BLaER1 (cell line): ENCODE results near the gene UCN2.

Source experiments
- H3K27ac ChIP-seq: shearing (Covaris generic); formaldehyde crosslinking; 2 replicates; pipeline ENCODE4 v1.8.1; 2022
- H3K27me3 ChIP-seq: shearing (Covaris generic); formaldehyde crosslinking; 2 replicates; pipeline ENCODE4 v1.8.1; 2022
- H3K36me3 ChIP-seq: shearing (Covaris generic); formaldehyde crosslinking; 2 replicates; pipeline ENCODE4 v1.8.1; 2022
- H3K4me1 ChIP-seq: shearing (Covaris generic); formaldehyde crosslinking; 2 replicates; pipeline ENCODE4 v1.8.1; 2022
- H3K4me2 ChIP-seq: shearing (Covaris generic); formaldehyde crosslinking; 2 replicates; pipeline ENCODE4 v1.8.1; 2022
- H3K4me3 ChIP-seq: shearing (Covaris generic); formaldehyde crosslinking; 2 replicates; pipeline ENCODE4 v1.8.1; 2022
- H3K9ac ChIP-seq: shearing (Covaris generic); formaldehyde crosslinking; 2 replicates; pipeline ENCODE4 v1.8.1; 2022
- H3K9me3 ChIP-seq: shearing (Covaris generic); formaldehyde crosslinking; 2 replicates; pipeline ENCODE4 v1.8.1; 2022
- H4K20me1 ChIP-seq: shearing (Covaris generic); formaldehyde crosslinking; 2 replicates; pipeline ENCODE4 v1.8.1; 2022
- Cebpa-rat ChIP-seq: shearing (Covaris generic); IDR thresholded peaks from 2 replicates; pipeline ENCODE4 v1.8.1; 2022

The UCN2 gene

DNA sequence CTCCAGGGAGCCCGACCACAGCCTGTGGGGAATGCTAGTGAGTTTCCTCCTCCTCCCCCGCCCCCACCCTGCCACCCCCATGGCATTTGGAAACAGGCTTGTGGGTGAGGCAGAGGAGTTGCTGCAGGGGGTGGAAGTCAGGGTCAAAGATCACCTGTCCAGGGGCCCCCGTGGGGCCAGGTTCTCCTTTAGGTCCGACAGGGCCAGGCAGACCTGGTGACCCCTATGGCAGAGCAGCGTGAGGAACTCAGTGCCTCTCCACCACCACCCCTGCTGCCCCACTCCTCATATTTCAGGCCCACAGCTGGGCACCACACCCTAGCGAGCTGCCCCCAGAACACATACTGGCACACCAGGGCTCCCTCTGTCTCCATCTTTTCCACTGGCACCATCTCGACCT is 8.9 kb upstream of the UCN2 start:
- no peak for TF ChIP-seq Cebpa-rat
- Histone ChIP-seq H3K36me3 (no peaks in the 10 kb centered on the region), H3K9ac (no peak overlapping the region), H3K4me2 (no peak overlapping the region), H3K4me1 (peaks cover 5% of the 10 kb centered on the region; the same call in 1 of the 2 replicates), H3K4me3 (no peak overlapping the region), H4K20me1 (no peaks in the 10 kb centered on the region), H3K9me3 (no peaks in the 10 kb centered on the region), H3K27me3 (no peaks in the 10 kb centered on the region), H3K27ac (no peak overlapping the region)

DNA sequence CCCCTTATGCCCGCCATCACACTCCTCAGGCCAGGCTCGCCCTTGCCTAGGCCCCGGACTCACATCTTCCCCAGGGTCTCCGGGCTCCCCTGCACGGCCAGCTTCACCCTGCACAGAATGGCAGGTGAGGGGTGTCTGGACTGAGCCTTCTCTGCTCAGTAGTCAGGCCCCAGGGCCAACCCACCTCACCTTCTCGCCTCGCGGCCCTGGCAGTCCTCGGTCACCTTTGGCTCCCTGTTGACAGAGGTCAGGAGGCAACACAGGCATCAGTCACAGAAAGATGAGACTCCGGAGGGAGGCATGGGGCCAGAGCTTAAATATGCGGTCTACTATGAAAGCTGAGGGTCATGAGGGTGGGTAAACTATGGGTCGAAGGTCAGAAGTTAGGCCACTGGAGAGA is 8.4 kb upstream of the UCN2 start:
- no peak overlapping the region for H3K9ac ChIP-seq
- H3K27ac ChIP-seq = no peak overlapping the region
- no peak overlapping the region for H3K4me3 ChIP-seq
- TF ChIP-seq Cebpa-rat = no peak
- H3K27me3 ChIP-seq = no peaks in the 10 kb centered on the region
- no peaks in the 10 kb centered on the region for H3K9me3 ChIP-seq
- no peaks in the 10 kb centered on the region for H4K20me1 ChIP-seq
- H3K4me2 ChIP-seq = no peak overlapping the region
- H3K4me1 ChIP-seq = peaks cover 10% of the 10 kb centered on the region
- H3K36me3 ChIP-seq = no peaks in the 10 kb centered on the region

DNA sequence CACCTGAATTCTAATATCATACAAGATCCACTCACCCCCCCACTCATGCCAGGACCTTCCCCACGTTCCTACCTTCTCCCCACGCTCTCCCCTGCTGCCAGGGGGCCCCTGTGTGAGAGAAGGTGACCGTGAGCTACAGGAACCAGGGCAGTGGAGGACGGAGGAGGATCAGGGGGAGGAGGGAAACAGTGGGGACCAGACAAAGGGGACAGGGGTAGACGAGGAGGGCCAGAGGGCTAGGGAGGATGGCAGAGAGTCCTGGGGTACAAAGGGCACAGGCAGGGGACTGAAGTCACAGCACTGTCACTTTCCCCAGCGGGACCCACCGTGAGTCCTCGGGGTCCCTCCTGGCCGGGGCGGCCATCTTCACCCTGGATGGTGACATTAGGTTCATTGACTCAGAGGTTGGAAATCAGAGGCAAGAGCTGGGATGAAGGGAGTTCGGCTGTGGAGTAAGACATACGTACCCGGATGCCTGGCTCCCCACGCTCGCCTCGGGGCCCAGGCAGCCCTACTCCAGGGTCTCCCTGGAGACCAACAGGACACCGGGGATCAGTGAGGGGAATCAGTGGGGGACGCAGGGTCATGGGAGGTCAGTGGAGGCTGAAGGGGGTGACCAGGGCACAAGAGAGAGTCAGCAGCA is 6.3 kb upstream of the UCN2 start:
- Histone ChIP-seq H4K20me1 (no peaks in the 10 kb centered on the region), H3K9ac (no peak overlapping the region), H3K4me3 (no peak overlapping the region), H3K27me3 (no peaks in the 10 kb centered on the region), H3K4me1 (peaks cover 30% of the 10 kb centered on the region), H3K9me3 (no peaks in the 10 kb centered on the region), H3K4me2 (no peak overlapping the region), H3K36me3 (no peaks in the 10 kb centered on the region), H3K27ac (no peak overlapping the region)
- TF ChIP-seq Cebpa-rat = no peak

DNA sequence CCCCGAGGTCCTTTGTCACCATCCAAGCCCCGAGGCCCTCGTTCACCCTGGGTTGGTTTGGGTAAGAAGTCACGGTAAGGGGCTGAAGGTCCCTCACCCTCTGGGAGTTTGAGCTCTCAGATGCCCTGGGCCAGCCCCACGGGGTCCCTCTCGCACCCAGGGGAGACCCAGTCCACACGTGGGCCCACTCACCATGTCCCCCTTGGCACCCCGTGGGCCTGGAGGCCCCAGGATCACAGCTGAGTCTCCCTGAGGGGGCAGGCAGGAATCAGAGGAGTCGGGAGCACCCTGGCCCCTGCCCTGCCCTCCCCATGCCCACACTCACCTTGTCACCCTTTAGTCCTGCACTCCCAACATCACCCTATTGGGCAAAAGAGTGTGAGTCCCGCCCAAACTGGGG is 5.8 kb upstream of the UCN2 start:
- no peaks in the 10 kb centered on the region for H3K27me3 ChIP-seq
- H3K4me3 ChIP-seq = no peak overlapping the region
- no peaks in the 10 kb centered on the region for H3K9me3 ChIP-seq
- H3K4me2 ChIP-seq = no peak overlapping the region
- no peaks in the 10 kb centered on the region for H4K20me1 ChIP-seq
- H3K36me3 ChIP-seq = no peaks in the 10 kb centered on the region
- peaks cover 35% of the 10 kb centered on the region for H3K4me1 ChIP-seq
- H3K9ac ChIP-seq = no peak overlapping the region
- H3K27ac ChIP-seq = no peak overlapping the region
- no peak for TF ChIP-seq Cebpa-rat

DNA sequence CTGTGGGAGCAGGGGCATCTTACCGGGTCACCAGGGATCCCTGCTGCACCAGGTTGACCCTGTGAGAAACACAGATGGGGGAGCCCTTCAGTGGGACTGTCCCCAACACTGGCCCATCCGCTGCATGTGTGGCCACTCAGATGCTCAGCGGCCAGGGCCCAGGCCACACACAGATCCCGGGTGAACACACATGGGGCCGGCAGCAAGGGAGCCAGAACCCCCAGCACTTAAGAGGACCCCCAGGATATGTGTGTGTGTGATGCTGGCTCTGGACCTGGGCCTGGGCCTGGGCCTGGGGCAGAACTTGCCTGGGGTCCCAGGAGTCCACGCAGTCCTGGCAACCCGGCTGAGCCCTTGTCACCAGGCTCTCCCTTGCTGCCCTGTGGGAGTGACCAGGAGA is 4.9 kb upstream of the UCN2 start:
- H3K4me2 ChIP-seq = no peak overlapping the region
- H3K4me3 ChIP-seq = no peak overlapping the region
- TF ChIP-seq Cebpa-rat = no peak
- no peaks in the 10 kb centered on the region for H3K27me3 ChIP-seq
- H3K4me1 ChIP-seq = peaks cover 44% of the 10 kb centered on the region
- no peaks in the 10 kb centered on the region for H3K9me3 ChIP-seq
- no peak overlapping the region for H3K9ac ChIP-seq
- H3K36me3 ChIP-seq = no peaks in the 10 kb centered on the region
- H3K27ac ChIP-seq = no peak overlapping the region
- H4K20me1 ChIP-seq = no peaks in the 10 kb centered on the region

DNA sequence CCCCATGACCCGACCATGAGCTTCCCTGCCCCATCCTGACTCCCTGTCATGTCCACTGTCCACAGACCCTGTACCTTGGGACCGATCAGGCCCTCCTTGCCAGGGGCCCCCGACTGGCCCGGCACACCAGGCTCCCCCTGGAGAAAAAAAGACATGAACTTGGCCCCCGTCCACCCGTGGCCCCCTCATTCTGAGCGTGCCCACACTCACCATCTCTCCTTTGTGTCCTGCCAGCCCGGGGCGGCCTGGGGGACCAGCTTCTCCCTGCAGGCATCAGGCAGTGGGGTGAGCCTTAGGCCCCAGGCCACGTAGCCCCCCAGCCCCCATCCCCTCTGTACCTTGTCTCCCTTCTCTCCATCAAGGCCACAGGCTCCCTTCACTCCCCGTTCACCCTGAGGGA is 3.9 kb upstream of the UCN2 start:
- Histone ChIP-seq H3K27me3 (no peaks in the 10 kb centered on the region), H3K9ac (no peak overlapping the region), H3K4me2 (0 out of 2 replicates have a peak overlapping the region, but pooled peaks have one; percentile 98), H3K36me3 (no peaks in the 10 kb centered on the region), H4K20me1 (no peaks in the 10 kb centered on the region), H3K9me3 (no peaks in the 10 kb centered on the region), H3K4me1 (peaks cover 54% of the 10 kb centered on the region), H3K4me3 (no peak overlapping the region), H3K27ac (0 out of 2 replicates have a peak overlapping the region, but pooled peaks have one; percentile 1)
- TF ChIP-seq Cebpa-rat = no peak

DNA sequence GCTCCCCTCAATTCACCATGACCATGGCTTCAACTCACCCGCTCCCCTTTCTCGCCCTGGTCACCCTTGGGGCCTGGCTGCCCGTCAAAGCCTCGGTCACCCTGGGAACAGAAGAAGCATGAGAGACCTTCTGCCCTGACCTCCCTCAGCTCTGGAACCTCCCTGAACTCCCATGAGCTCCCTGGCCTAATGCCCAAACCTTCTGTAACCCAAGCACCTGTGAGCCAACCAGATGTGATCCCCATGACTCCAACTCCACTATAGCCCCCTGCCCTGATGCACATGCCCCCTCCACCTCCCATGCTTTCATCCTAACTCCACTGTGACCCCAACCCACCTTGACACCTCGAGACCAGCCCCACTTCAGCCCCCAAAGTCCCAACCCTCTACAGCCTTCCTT is 3.5 kb upstream of the UCN2 start:
- Histone ChIP-seq H3K9ac (no peak overlapping the region), H3K27ac (peak overlapping the region; percentile 88; the same call in 1 of the 2 replicates), H4K20me1 (no peaks in the 10 kb centered on the region), H3K4me1 (peaks cover 58% of the 10 kb centered on the region), H3K27me3 (no peaks in the 10 kb centered on the region), H3K4me2 (peak overlapping the region; percentile 98), H3K9me3 (no peaks in the 10 kb centered on the region), H3K4me3 (no peak overlapping the region), H3K36me3 (no peaks in the 10 kb centered on the region)
- no peak for TF ChIP-seq Cebpa-rat

DNA sequence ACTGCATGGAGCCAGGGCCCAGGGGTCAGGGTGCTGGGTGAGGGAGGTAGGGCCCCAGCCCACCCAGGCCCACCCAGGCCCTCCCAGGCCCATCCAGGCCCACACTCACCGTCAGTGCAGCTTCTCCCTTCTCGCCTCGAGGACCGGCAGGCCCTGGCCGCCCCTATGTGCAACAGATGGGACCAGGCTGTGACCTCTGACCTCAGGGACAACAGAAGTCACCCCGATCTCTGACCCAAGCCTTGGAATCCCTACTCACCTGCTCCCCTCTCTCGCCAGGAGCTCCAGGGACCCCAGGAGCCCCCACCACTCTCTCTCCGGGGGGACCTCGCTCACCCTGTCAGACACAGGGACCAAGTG is 2.8 kb upstream of the UCN2 start:
- TF ChIP-seq Cebpa-rat = no peak
- peak overlapping the region; percentile 98 for H3K4me2 ChIP-seq
- no peaks in the 10 kb centered on the region for H3K36me3 ChIP-seq
- H3K9me3 ChIP-seq = no peaks in the 10 kb centered on the region
- no peaks in the 10 kb centered on the region for H3K27me3 ChIP-seq
- H3K9ac ChIP-seq = no peak overlapping the region
- peak overlapping the region; percentile 88 for H3K27ac ChIP-seq
- H4K20me1 ChIP-seq = no peaks in the 10 kb centered on the region
- peaks cover 65% of the 10 kb centered on the region for H3K4me1 ChIP-seq
- no peak overlapping the region for H3K4me3 ChIP-seq

DNA sequence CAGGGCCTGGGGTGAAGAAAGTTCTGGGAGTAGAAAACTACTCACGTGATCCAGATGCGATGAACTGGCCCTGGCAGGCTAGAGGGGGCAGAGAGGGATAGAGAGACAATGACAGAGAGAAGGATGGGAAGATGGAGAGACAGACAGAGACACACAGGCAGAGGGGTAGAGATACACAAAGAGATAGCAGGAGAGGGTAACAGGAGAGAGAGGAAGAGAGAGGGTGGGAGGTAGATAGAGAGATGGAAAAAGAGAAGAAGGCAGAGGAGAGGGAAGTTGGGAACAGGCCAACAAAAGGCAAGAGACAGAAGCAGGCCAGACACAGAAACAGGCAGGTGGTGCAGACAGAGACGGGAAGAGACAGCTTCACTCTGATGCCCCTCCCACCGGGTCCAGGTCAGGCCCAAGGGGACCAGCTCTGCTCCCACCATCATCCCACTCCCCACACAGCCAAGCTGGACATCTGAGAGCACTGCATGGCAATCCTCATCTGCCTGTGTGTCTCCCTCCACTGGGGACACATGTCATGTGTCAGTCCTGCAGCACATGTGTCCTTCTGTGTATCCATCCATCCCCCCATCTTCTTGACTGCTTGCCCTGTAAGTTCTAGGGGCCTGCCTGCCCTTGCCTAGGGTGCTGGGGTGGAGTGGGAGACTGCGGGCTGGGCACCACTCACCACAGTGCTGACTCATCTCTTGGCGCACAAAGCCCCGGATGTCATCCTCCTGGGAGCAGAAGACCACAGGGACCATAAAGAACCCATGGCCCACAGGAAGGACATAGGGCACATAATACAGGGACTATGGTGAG is 2.2 kb upstream of the UCN2 start:
- peak overlapping the region; percentile 74; the same call in 1 of the 2 replicates for H3K9ac ChIP-seq
- H3K4me1 ChIP-seq = peaks cover 71% of the 10 kb centered on the region
- H4K20me1 ChIP-seq = no peaks in the 10 kb centered on the region
- peak overlapping the region; percentile 88 for H3K27ac ChIP-seq
- H3K9me3 ChIP-seq = no peaks in the 10 kb centered on the region
- no peaks in the 10 kb centered on the region for H3K36me3 ChIP-seq
- peak overlapping the region; percentile 98 for H3K4me2 ChIP-seq
- H3K4me3 ChIP-seq = no peak overlapping the region
- H3K27me3 ChIP-seq = no peaks in the 10 kb centered on the region
- no peak for TF ChIP-seq Cebpa-rat

DNA sequence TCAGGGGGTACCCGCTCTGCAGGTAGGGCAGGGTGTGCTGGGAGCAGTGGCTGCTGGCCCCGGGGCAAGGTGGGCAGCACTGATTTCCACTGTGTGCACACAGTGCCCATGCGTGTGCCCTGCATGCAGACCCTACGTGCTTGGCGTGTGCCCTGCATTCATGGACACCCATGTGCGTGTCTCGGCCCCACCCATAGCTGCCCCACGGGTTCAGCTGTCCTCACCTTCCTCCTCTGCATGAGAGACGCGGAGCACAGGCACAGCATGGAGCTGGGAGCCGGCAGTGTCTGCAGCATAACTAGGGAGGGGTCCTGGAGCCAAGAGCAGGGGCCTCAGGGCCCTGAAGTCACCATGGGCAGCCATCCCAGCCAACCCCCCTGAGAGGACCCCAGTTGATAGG is 1.6 kb upstream of the UCN2 start:
- Histone ChIP-seq H3K27ac (peak overlapping the region; percentile 88), H3K27me3 (no peaks in the 10 kb centered on the region), H3K4me2 (peak overlapping the region; percentile 98), H3K4me1 (peaks cover 77% of the 10 kb centered on the region), H3K9me3 (no peaks in the 10 kb centered on the region), H4K20me1 (no peaks in the 10 kb centered on the region), H3K36me3 (no peaks in the 10 kb centered on the region), H3K9ac (peak overlapping the region; percentile 74; the same call in 1 of the 2 replicates), H3K4me3 (no peak overlapping the region)
- TF ChIP-seq Cebpa-rat = no peak
